Left lung (tissue), 10 donors: ENCODE measurements around the gene RHBDL1. TPM values are rescaled to one million over a fixed set of nuclear protein-coding genes. Genes with fewer than 3 reads are reported as not detected.

Experiments
- ATAC-seq: fragments of 200-7000 bp; cut with Tn5 transposase; one replicate; pipeline ENCODE4 v1.9.1; 2020; ENCODE audit warnings: moderate library complexity
- DNase-seq, 4 donors: peaks; one replicate each; pipeline ENCODE4 v3.0.0-alpha.2; 2013 to 2020
- H3K27ac ChIP-seq, 2 donors: fragments of 200-600 bp; sonication (generic) in 1 of 2; one replicate each; pipeline versions ENCODE4 v1.5.0 to v1.8.0; 2020 to 2021
- H3K27me3 ChIP-seq, 2 donors: fragments of 200-600 bp; sonication (generic) in 1 of 2; one replicate each; pipeline versions ENCODE4 v1.5.0 to v1.8.0; 2020 to 2021
- H3K36me3 ChIP-seq, 2 donors: fragments of 200-600 bp; sonication (generic) in 1 of 2; one replicate each; pipeline versions ENCODE4 v1.5.0 to v1.8.0; 2020 to 2021
- H3K4me1 ChIP-seq, 2 donors: fragments of 200-600 bp; one replicate each; pipeline ENCODE4 v1.8.0; 2021
- H3K4me3 ChIP-seq, 2 donors: fragments of 200-600 bp; sonication (generic) in 1 of 2; one replicate each; pipeline versions ENCODE4 v1.5.0 to v1.8.0; 2020 to 2021; ENCODE audit warnings: mild to moderate bottlenecking in 1 of 2
- H3K9me3 ChIP-seq, 2 donors: fragments of 200-600 bp; sonication (generic) in 1 of 2; one replicate each; pipeline versions ENCODE4 v1.5.0 to v1.8.0; 2020 to 2021
- CTCF ChIP-seq, 2 donors: fragments of 200-600 bp; sonication (generic) in 1 of 2; IDR thresholded peaks; one replicate each; pipeline versions ENCODE4 v1.5.0 to v1.8.0; 2021; ENCODE audit warnings: antibody characterized with exemption in 2 of 2
- intact Hi-C, 2 donors: fragments of 100-400 bp; cut with DNase I; formaldehyde crosslinking; loops; one replicate each; pipeline versions ENCODE4 v1.11.2 to v1.14.2; 2022
- polyA plus RNA-seq, 6 donors: library from polyadenylated mRNA; unstranded; fragments of 120-200 nt; gene quantifications; one replicate each; pipeline ENCODE4 v1.2.1, GENCODE V29; 2013; ENCODE audit not compliant: insufficient read length in 6 of 6
- total RNA-seq, 2 donors: library from RNA; stranded (reverse); fragmentation: NEBNext Ultra II Directional; extraction: Animal tissue kit (Norgen Biotek cat#: 25700); gene quantifications; one replicate each; pipeline ENCODE4 v1.2.1, GENCODE V29; 2021
- donor health status: DM: no; HTN: yes; CAD: no.
- donor health status: DM: no; HTN: no; CAD: no.

The RHBDL1 gene
- total and polyA plus RNA-seq, 8 donors: 0.45 to 4.3 (median 0.81) TPM

DNA sequence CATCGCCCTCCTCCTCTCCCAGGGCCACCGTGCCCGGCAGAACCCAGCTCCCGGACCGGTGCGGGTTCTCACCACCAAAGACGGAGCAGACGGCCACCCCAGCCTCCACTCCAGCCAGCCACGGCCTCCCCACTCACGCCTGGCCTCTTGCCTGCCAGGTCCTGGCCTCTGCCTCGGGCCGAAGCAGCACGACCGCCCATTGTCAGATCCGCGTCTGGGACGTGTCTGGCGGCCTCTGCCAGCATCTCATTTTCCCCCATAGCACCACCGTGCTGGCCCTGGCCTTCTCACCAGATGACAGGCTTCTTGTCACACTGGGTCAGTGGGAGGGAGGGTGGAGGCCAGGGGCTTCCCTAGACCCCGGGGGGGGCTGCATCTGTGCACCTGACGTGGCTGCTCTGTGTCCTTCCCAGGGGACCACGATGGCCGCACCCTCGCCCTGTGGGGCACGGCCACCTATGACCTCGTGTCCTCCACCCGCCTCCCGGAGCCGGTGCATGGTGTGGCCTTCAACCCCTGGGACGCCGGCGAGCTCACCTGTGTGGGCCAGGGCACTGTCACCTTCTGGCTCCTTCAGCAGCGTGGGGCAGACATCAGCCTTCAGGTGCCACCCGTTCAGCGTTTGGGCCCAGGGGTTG lies 14.2 kb upstream of the RHBDL1 start:
- peaks cover 3 to 17% of the 10 kb centered on the region in 2 donors for H3K4me1 ChIP-seq
- no peak for ATAC-seq
- DNase-seq: no peak
- H3K27me3 ChIP-seq: no peaks in the 10 kb centered on the region
- H3K4me3 ChIP-seq: no peak overlapping the region
- intact Hi-C loops: loop anchor here in 1 of 2 donors (5.0 kb wide), 1 partner anchor 84 kb away; no protein-coding TSS in a partner anchor
- no peaks in the 10 kb centered on the region for H3K9me3 ChIP-seq
- peaks cover 0 to 30% of the 10 kb centered on the region in 2 donors for H3K36me3 ChIP-seq
- peak overlapping the region; percentile 19 to 55 for H3K27ac ChIP-seq
- no peak for TF ChIP-seq CTCF (IDR thresholded peaks at IDR 0.05)

GRCh38 chr16:662095-662494 lies 13.4 kb upstream of the RHBDL1 start:
- Histone ChIP-seq H3K36me3 (peaks cover 0 to 22% of the 10 kb centered on the region in 2 donors), H3K4me3 (no peak overlapping the region), H3K9me3 (no peaks in the 10 kb centered on the region), H3K4me1 (peaks cover 3 to 17% of the 10 kb centered on the region in 2 donors), H3K27ac (no peak overlapping the region), H3K27me3 (no peaks in the 10 kb centered on the region)
- intact Hi-C loops: loop anchor here in 1 of 2 donors (5.0 kb wide), 1 partner anchor 85 kb away; no protein-coding TSS in a partner anchor
- ATAC-seq (no peak), DNase-seq (no peak)
- no peak for TF ChIP-seq CTCF (IDR thresholded peaks at IDR 0.05)

GRCh38 chr16:662597-662996 lies 12.9 kb upstream of the RHBDL1 start:
- DNase-seq: no peak
- no peak for TF ChIP-seq CTCF (IDR thresholded peaks at IDR 0.05)
- Histone ChIP-seq H3K4me1 (peaks cover 3 to 21% of the 10 kb centered on the region in 2 donors), H3K9me3 (no peaks in the 10 kb centered on the region), H3K27me3 (no peaks in the 10 kb centered on the region), H3K4me3 (no peak overlapping the region), H3K36me3 (peaks cover 0 to 18% of the 10 kb centered on the region in 2 donors), H3K27ac (no peak overlapping the region)
- intact Hi-C loops: loop anchor here in 1 of 2 donors (5.0 kb wide), 1 partner anchor 85 kb away; no protein-coding TSS in a partner anchor
- no peak for ATAC-seq

DNA sequence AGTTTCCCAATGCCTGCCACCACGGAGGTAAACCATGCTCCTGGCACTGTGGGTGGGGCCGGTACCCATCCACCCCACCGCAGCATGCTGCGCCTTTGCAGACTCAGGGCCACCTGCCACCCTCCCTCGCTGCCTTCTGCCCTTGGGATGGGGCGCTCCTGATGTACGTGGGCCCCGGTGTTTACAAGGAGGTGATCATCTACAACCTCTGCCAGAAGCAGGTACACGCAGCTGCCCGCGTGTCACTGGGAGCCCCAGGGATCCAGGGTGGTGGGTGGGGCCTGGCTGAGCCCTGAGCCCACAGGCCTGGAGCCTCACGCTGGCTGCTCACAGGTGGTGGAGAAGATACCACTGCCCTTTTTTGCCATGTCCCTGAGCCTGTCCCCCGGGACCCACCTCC lies 8.9 kb upstream of the RHBDL1 start:
- no peak for TF ChIP-seq CTCF (IDR thresholded peaks at IDR 0.05)
- H3K9me3 ChIP-seq: no peaks in the 10 kb centered on the region
- H3K4me1 ChIP-seq: peaks cover 6 to 19% of the 10 kb centered on the region in 2 donors
- DNase-seq (no peak), ATAC-seq (no peak)
- no peaks in the 10 kb centered on the region for H3K27me3 ChIP-seq
- no peak overlapping the region for H3K4me3 ChIP-seq
- H3K36me3 ChIP-seq: peaks cover 0 to 27% of the 10 kb centered on the region in 2 donors
- intact Hi-C loops: no loop called here
- no peak overlapping the region for H3K27ac ChIP-seq

- no peak for TF ChIP-seq CTCF (IDR thresholded peaks at IDR 0.05)
- no peak for ATAC-seq
- Histone ChIP-seq H3K4me3 (peak overlapping the region in 1 of 2 donors; percentile 83), H3K27ac (peak overlapping the region; percentile 69 to 70), H3K9me3 (no peaks in the 10 kb centered on the region), H3K27me3 (no peaks in the 10 kb centered on the region), H3K36me3 (peaks cover 0 to 34% of the 10 kb centered on the region in 2 donors), H3K4me1 (peaks cover 6 to 18% of the 10 kb centered on the region in 2 donors)
- intact Hi-C loops: no loop called here
- no peak for DNase-seq
These were observed 8.2 kb upstream of the RHBDL1 start for GRCh38 chr16:667113-667779.
